Measurements from ENCODE around the gene PCGF3.
"Not testable (repeated sequence)": the region's sequence is repeated elsewhere in the genome, so short reads cannot be mapped to it uniquely, and the experiment has no call there.

PCGF3 gene

GRCh38 chr4:665381-665750 lies 40.3 kb upstream of the PCGF3 start:
- H2AFZ ChIP-seq: no peak overlapping the region
- no peaks in the 10 kb centered on the region for H3K36me3 ChIP-seq (ENCODE audit: control insufficient read depth, insufficient read depth, low read length)
- no peaks in the 10 kb centered on the region for H3K9me3 ChIP-seq (ENCODE audit: control insufficient read depth, low read length)
- no peak overlapping the region for H3K27ac ChIP-seq
- H3K9ac ChIP-seq: no peak overlapping the region
- H3K27me3 ChIP-seq (ENCODE audit: control insufficient read depth, insufficient read depth, low read length): no peaks in the 10 kb centered on the region
- no peaks in the 10 kb centered on the region for H3K79me2 ChIP-seq
- no peaks in the 10 kb centered on the region for H3K4me1 ChIP-seq
- H3K4me3 ChIP-seq (ENCODE audit: low read depth, low read length): no peak overlapping the region
- H3K4me2 ChIP-seq (ENCODE audit: low read length): no peak overlapping the region
- TF ChIP-seq CTCF (IDR thresholded peaks at IDR 0.05): no peak

- H3K9ac ChIP-seq: no peak overlapping the region
Observed at GRCh38 chr4:665751-666435, 39.7 kb upstream of the PCGF3 start.

GRCh38 chr4:666436-666810 lies 39.2 kb upstream of the PCGF3 start:
- no peaks in the 10 kb centered on the region for H3K9me3 ChIP-seq (ENCODE audit: control insufficient read depth, low read length)
- H3K4me3 ChIP-seq (ENCODE audit: low read depth, low read length): no peak overlapping the region
- H3K4me2 ChIP-seq (ENCODE audit: low read length): no peak overlapping the region
- no peaks in the 10 kb centered on the region for H3K27me3 ChIP-seq (ENCODE audit: control insufficient read depth, insufficient read depth, low read length)
- no peak overlapping the region for H2AFZ ChIP-seq
- H3K9ac ChIP-seq: no peak overlapping the region
- no peaks in the 10 kb centered on the region for H3K36me3 ChIP-seq (ENCODE audit: control insufficient read depth, insufficient read depth, low read length)
- TF ChIP-seq CTCF (IDR thresholded peaks at IDR 0.05): no peak
- no peaks in the 10 kb centered on the region for H3K4me1 ChIP-seq
- no peaks in the 10 kb centered on the region for H3K79me2 ChIP-seq
- H3K27ac ChIP-seq: no peak overlapping the region

More at GRCh38 chr4:665751-666435, 39.7 kb upstream of the PCGF3 start:
- H3K27ac ChIP-seq: no peak overlapping the region
- no peak for TF ChIP-seq CTCF (IDR thresholded peaks at IDR 0.05)
- H3K4me1 ChIP-seq: no peaks in the 10 kb centered on the region
- no peak overlapping the region for H3K4me3 ChIP-seq (ENCODE audit: low read depth, low read length)
- H2AFZ ChIP-seq: no peak overlapping the region
- no peak overlapping the region for H3K4me2 ChIP-seq (ENCODE audit: low read length)
- no peaks in the 10 kb centered on the region for H3K36me3 ChIP-seq (ENCODE audit: control insufficient read depth, insufficient read depth, low read length)
- no peaks in the 10 kb centered on the region for H3K27me3 ChIP-seq (ENCODE audit: control insufficient read depth, insufficient read depth, low read length)
- no peaks in the 10 kb centered on the region for H3K79me2 ChIP-seq
- H3K9me3 ChIP-seq (ENCODE audit: control insufficient read depth, low read length): no peaks in the 10 kb centered on the region

DNA sequence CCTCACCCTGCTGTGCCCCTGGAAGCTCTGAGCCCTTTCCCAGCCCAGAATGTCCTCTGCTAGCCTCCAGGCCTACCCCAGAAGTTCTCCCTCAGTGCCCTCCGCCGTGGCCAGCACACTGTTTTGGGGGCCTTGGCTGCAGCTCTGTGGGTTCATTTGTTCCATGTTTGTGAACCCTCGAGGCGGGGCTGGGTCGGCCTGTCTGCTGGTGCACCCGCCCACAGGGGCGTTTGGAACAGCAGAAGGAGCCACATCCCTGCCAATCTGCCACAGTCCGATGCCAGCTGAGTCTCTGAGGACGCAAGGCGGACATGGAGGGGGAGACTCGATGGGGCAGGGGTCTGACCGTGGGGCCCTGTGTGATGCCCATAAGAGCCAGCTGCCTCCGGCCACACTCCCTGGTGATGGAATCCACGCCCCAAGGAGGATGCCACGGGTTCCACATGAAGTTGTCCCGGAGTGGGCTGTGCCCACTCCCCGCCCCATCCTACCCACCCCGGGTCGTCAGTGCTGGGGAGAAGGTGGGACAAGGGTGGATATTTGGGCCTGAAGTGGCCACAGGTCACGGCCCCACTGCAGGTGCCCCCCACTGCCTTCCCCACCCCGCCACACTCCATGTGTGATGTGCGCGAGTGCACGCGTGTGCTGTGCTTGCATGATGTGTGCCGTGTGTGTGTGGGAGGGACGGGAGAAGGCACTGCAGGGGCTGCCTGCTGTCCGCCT lies 38.6 kb upstream of the PCGF3 start:
- Histone ChIP-seq H2AFZ (no peak overlapping the region), H3K4me2 (ENCODE audit: low read length) (no peak overlapping the region), H3K27me3 (ENCODE audit: control insufficient read depth, insufficient read depth, low read length) (no peaks in the 10 kb centered on the region), H3K9me3 (ENCODE audit: control insufficient read depth, low read length) (no peaks in the 10 kb centered on the region), H3K27ac (no peak overlapping the region), H3K9ac (no peak overlapping the region), H3K36me3 (ENCODE audit: control insufficient read depth, insufficient read depth, low read length) (no peaks in the 10 kb centered on the region), H3K4me1 (no peaks in the 10 kb centered on the region), H3K79me2 (no peaks in the 10 kb centered on the region), H3K4me3 (ENCODE audit: low read depth, low read length) (no peak overlapping the region)
- TF ChIP-seq CTCF (IDR thresholded peaks at IDR 0.05): no peak

- H3K4me1 ChIP-seq: no peaks in the 10 kb centered on the region
- H3K79me2 ChIP-seq: no peaks in the 10 kb centered on the region
- H3K27ac ChIP-seq: no peak overlapping the region
- no peaks in the 10 kb centered on the region for H3K27me3 ChIP-seq (ENCODE audit: control insufficient read depth, insufficient read depth, low read length)
- H3K4me2 ChIP-seq (ENCODE audit: low read length): no peak overlapping the region
- no peak for TF ChIP-seq CTCF (IDR thresholded peaks at IDR 0.05)
- no peak overlapping the region for H3K4me3 ChIP-seq (ENCODE audit: low read depth, low read length)
- no peak overlapping the region for H3K9ac ChIP-seq
- no peaks in the 10 kb centered on the region for H3K9me3 ChIP-seq (ENCODE audit: control insufficient read depth, low read length)
- H3K36me3 ChIP-seq (ENCODE audit: control insufficient read depth, insufficient read depth, low read length): no peaks in the 10 kb centered on the region
- H2AFZ ChIP-seq: no peak overlapping the region
Observed at GRCh38 chr4:667545-667925, 38.1 kb upstream of the PCGF3 start.

DNA sequence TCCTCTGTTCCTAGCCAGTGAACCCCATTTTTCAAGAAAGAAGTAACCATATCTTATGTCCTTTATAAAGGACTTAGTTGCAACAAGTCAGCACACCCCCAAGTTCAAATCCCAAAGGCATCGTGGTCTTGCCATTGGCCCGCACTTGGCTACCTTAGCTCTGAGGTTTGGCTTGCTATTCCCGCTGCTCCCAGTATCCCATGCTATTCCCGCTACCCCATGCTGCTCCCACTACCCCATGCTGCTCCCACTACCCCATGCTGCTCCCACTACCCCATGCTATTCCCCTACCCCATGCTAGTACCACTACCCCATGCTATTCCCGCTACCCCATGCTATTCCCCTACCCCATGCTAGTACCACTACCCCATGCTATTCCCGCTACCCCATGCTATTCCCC lies 37.4 kb upstream of the PCGF3 start:
- H3K4me3 ChIP-seq (ENCODE audit: low read depth, low read length); H3K27ac ChIP-seq; H3K9ac ChIP-seq; H2AFZ ChIP-seq; H3K27me3 ChIP-seq (ENCODE audit: control insufficient read depth, insufficient read depth, low read length); H3K4me2 ChIP-seq (ENCODE audit: low read length); H3K79me2 ChIP-seq; H3K9me3 ChIP-seq (ENCODE audit: control insufficient read depth, low read length); H3K36me3 ChIP-seq (ENCODE audit: control insufficient read depth, insufficient read depth, low read length); H3K4me1 ChIP-seq: not testable (repeated sequence)
